ENCODE measurements around the gene TNK2. TPM values are rescaled to one million over a fixed set of nuclear protein-coding genes. Genes with fewer than 3 reads are reported as not detected.

Gene TNK2
- polyA plus RNA-seq, 2 of the 4 experiments (the other 2 are of a cell fraction) = 2.2 to 12.5 TPM

- TF ChIP-seq HES2 (IDR thresholded peaks at IDR 0.05) (no peak), FOSL2 (IDR thresholded peaks at IDR 0.05) (no peak), FOSL2 (CRISPR knock-in tag; IDR thresholded peaks at IDR 0.05) (no peak)
Measured at GRCh38 chr3:195859061-195859845, 49.1 kb downstream of the TNK2 start (continued).

- ATAC-seq (no peak), DNase-seq (ENCODE audit: low read depth in 1 of 2, low spot score in 1 of 2) (no peak), FAIRE-seq (no peak)
- Histone ChIP-seq H3K4me3 (no peak overlapping the region), H3K9me3 (no peaks in the 10 kb centered on the region), H3K4me2 (no peak overlapping the region), H3K27ac (no peak overlapping the region), H3K4me1 (no peaks in the 10 kb centered on the region)
- POLR2A ChIA-PET = no interaction called here
- 89% methylated on average over 15 of the region's 15 CpGs for WGBS (ENCODE audit: missing lambda C conversion rate)
- TF ChIP-seq NR3C1 (IDR thresholded peaks at IDR 0.05) (no peak), KDM1A (IDR thresholded peaks at IDR 0.05; ENCODE audit: low read depth) (no peak), FOSB (CRISPR knock-in tag; IDR thresholded peaks at IDR 0.05) (no peak), MAX (IDR thresholded peaks at IDR 0.05) (no peak), CEBPB (IDR thresholded peaks at IDR 0.05) (no peak), HEYL (CRISPR knock-in tag; IDR thresholded peaks at IDR 0.05) (no peak), EHF (CRISPR knock-in tag; IDR thresholded peaks at IDR 0.05) (no peak), MYC (IDR thresholded peaks at IDR 0.05; ENCODE audit: borderline replicate concordance, low read length) (no peak), POLR2A (IDR thresholded peaks at IDR 0.05; ENCODE audit: low read length) (no peak), EHMT2 (IDR thresholded peaks at IDR 0.05; ENCODE audit: low read depth) (no peak), BHLHE40 (IDR thresholded peaks at IDR 0.05; ENCODE audit: low read depth, low read length) (no peak), ELK1 (IDR thresholded peaks at IDR 0.05; ENCODE audit: low read depth, low read length) (no peak)
- CTCF ChIA-PET = interaction anchor here (1.1 to 11.1 kb wide), 3 partner anchors 36 to 102 kb away, joined by 5 to 206 read pairs (median 17); no protein-coding TSS in a partner anchor
Measured at GRCh38 chr3:195856410-195857084, 51.8 kb downstream of the TNK2 start.

GRCh38 chr3:195855471-195856409 lies 52.6 kb downstream of the TNK2 start:
- ChIA-PET CTCF (interaction anchor here (1.1 to 11.1 kb wide), 3 partner anchors 37 to 101 kb away, joined by 5 to 206 read pairs (median 17); no protein-coding TSS in a partner anchor), POLR2A (no interaction called here)
- no peaks in the 10 kb centered on the region for H3K9me3 ChIP-seq
- no peak overlapping the region for H3K27ac ChIP-seq
- DNase-seq (ENCODE audit: low read depth in 1 of 2, low spot score in 1 of 2) = no peak
- H3K4me2 ChIP-seq = no peak overlapping the region
- no peaks in the 10 kb centered on the region for H3K4me1 ChIP-seq
- ATAC-seq = no peak
- no peak for FAIRE-seq
- TF ChIP-seq FOXS1 (CRISPR knock-in tag; IDR thresholded peaks at IDR 0.05) (no peak), HEYL (CRISPR knock-in tag; IDR thresholded peaks at IDR 0.05) (no peak), SREBF2 (IDR thresholded peaks at IDR 0.05) (no peak)
- no peak overlapping the region for H3K4me3 ChIP-seq
- WGBS (ENCODE audit: missing lambda C conversion rate) = 73% methylated on average over 13 of the region's 13 CpGs
